GM19043 (cell line): ENCODE measurements around the gene USP20.

ENCODE experiments used
- ATAC-seq: cut with Tn5 transposase; IDR thresholded peaks from one replicate; pipeline ENCODE4 v1.9.1; 2021; ENCODE audit warnings: low read depth; ENCODE audit not compliant: unreplicated experiment

USP20 gene

DNA sequence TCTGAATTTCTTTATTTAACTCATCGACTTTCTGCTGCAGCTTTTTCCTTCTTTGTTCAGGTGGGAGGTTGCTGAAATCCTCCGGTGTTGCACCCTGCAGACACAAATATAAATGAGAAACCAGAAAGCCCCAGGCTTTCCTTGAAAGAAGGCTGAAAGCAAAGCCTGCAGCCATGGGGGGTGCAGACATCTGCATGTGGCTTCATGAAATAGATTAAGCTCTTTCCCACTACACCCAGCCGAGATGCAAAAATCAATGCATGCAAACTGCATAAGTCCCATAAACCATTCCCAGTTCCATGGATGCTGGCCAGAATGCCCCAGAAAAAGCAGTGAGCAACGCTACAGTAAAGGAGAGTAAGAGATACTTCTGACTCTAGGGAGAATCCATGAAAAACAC, 73.6 kb downstream of the USP20 start:
- ATAC-seq, result no peak

DNA sequence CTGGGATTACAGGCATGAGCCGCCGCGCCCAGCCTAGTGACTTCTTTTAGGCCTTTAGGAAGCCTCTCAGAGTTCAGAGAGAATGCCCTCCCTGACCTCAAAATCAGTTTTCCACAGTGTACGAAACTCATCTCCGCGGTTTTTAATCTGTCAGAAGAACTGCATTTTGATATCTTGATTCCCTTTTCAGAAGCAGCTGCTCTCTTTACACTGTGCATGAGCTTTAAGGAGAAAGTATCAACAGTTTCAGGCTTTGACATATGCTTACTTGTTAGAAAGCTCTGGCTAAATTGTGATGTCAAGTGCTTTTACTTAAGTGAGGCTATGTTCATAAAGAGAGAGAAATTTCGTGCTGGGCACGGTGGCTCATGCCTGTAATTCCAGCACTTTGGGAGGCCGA, 74.6 kb downstream of the USP20 start:
- no peak for ATAC-seq

DNA sequence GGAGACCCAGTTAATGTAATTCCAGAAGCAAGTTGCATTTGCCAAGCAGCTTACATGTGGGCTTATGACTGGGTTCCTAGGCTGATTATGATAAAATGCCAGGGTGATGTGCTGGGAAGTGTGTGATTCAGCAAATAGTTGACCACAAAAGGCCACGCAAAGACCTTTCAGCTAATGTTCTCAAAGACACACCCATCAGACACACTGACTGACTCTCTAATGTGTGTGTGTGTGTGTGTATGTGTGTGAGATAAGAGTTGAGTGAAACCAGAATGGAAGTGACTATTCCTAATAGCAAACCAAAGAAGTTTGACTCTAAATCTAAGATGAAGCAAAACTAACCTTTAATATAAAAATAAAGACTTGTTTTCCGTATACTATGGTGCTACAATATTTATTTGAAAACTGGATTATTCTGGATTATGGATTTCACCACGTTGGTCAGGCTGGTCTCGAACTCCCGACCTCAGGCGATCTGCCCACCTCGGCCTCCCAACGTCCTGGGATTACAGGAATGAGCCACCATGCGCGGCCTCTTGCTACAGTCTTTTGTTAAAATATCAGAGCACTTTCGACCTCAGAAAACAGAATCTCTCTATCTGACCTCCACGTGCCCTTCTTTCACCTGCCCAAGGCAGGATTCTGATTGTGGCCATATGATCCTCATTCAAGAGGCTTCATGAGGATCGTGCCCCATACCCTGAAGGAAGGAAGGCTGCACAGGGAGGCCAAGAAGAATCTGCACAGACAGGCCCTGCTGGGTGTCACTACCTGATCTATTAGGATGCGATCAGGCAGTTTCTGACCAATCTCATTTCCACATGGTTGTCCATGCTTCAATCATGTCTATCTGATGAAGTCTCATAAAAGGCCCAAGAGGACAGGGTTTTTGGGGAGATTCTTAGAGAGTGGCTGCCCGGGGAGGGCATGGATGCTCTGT, 75.6 kb downstream of the USP20 start:
- ATAC-seq, result no peak

DNA sequence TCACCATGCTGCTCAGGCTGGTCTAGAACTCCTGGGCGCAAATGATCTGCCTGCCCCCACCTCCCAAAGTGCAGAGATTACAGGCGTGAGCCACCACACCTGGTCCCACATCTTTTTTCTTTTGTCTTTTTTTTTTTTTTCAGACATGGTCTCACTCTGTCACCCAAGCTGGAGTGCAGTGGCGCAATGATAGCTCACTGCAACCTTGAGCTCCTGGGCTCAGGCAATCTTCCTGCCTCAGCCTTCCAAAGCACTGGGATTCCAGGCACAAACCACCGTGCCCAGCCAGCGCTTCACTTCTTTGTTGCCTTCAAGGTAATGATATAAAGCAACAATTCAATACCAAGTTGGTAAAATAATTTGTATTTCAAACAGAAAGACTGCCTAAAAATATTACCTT, 78.8 kb downstream of the USP20 start:
- ATAC-seq, result no peak

DNA sequence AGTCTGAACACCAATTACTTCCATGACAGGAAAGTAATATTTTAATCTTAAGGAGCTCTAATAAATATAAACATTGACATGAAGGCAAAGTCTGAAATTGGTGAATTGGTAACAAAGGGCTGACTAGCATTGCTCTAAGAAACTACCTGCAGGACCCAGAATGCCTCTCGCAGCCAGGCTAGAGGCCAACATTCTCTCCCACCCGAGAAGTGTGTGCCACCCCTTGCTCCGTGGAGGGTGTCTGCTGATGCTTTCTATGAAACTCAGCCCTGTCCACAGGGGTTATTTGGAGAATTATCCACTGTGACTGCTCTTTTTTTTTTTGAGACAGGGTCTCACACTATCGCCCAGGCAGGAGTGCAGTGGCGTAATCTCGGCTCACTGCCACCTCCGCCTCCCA, 81.4 kb downstream of the USP20 start:
- no peak for ATAC-seq

DNA sequence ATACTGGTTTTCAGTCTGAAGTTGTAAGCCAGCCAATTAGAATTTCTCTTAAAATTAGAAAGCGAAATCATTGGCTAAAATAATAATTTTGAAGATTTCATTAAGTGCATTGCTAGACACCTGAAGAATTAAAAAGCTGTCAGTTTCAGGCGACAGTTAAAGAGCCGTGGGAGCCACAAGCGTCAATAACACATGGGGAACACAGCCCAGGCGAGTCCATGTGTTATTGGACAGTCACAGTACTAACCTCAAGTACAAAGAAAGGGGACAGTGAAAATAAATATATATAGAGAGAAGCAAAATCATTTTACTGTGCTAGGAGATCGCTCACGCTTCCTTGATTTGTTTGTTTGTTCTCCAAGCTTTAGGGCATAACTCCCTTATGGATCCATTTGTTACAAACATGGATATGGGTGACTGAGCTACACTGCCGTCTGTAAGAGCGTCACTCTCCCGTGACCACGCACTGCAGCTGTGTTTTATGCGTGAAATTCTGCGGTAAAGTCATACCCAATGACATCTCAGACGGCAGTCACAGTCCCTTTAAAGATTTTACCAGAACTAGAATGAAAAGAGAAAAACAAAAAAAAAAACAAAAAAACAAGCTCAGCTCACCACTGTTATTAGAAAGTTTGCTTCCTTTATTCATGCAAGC, 83.2 kb downstream of the USP20 start:
- no peak for ATAC-seq

DNA sequence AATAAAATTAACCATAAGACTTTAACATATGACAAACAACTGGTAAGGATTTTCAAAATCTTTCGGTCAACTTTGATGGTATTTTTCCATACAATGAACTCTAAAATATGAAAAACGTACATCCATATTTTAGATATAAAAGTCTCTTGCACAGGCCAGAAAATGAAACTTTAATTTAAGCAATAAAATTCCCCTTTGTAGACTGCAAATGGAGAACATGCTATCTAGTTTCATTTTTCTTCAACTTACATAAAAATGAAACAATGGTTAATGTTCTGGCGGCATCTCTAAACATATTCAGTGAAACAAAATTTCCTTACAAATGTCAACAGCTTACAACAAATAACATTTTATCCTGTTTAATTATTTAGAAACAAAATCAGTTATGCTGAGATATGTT, 84.0 kb downstream of the USP20 start:
- ATAC-seq, result no peak

DNA sequence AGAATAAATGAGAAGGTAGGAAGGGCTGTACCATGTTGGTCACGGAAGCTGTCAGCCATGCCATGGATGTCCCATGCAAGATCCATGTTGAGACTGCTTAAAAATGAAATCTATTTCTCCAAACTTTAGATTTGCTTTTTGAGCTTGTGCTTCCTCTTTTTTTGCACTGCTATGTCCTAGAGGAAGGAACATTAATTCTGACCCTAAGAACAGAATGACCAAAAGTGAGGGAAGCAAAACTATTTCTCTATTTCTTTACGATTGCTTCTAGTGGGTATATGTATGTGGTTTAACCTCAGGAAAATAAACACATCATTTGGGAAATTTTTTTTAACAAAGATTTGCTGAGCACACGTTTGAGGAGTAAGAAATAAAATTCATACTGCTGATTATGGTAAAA, 84.6 kb downstream of the USP20 start:
- no peak for ATAC-seq

DNA sequence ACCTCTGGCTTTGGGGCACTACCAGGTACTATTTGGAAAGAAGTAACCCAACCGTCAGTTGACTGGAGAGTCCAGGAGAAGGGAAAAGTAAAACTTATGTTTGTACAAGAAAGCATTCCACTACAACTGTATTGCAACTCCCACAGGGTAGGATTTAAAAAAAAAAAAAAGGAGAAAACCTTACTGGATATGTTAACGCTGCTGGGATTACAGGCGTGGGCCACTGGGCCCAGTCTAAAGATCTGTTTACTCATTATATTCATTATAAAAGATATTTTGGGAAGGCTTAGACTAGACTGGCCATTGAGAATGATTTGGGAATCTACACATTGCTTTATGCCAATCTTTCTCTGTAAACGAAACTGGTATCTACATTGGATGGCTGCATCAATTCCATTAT, 86.6 kb downstream of the USP20 start:
- ATAC-seq, result no peak

DNA sequence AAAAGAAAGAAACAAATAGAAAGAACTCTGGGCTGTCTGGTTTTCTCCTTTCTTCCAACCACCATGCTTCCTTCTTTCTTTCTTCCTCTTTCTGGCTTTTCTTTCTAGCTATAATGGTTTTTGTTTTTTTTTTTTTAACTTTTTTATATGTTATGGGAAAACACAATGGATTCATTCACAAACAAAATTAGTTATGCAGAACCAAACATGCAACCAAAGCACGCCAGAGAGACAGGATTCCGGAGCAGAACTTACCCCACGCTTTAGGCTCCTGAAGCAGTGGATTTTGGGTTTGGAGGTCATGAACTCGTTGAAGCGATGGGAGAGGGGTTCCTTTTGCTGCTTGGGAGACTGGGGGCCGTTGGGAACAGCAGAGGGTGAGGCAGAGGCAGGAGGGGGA, 88.3 kb downstream of the USP20 start:
- no peak for ATAC-seq

DNA sequence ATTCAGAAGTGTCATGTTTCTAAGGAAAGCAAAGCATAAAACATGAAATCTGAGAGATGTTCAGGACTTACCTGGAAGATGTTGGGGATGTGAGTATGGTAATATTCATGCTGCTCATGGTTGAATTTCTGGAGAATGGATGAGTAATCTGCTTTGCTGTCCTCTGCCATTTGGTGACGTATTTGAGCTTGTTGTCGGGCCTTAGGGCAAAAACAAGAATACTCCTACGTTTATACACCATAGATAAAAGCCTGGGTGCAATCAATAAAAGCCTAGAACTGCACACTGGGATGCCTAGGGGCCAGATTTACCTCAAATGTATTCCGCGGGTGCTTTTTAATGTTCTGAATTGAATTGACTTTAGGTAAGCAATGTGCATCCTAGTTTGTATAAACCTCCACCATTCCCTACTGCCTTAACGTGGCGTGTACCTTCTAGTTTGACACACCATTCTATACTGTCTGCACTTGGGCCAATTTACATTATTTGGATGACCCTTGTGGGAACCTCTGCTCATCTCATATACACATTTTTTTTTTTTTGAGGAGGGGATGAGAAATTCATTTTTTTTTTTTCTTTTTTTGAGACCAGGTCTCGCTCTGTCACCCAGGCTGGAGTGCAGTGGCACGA, 94.4 kb downstream of the USP20 start:
- ATAC-seq, result no peak

DNA sequence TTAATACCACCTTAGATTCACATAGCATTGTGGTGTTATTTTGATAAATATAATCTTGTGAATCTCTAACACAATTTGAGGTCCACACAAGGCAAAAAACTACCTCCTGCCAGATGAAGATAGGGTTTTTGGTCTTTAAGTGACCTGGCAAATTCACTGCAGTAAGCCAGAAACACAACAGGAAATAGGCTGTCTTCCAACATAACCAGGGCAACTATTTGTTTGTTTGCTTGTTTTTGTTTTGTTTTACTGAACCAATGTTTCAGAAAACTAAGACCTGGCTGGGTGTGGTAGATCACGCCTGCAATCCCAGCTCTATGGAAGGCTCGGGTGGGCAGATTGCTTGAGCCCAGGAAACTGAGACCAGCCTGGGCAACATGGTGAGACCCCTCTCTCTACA, 95.5 kb downstream of the USP20 start:
- ATAC-seq, result no peak
